ENCODE results near the gene RGS6. TPM values are rescaled to one million over a fixed set of nuclear protein-coding genes. Genes with fewer than 3 reads are reported as not detected.

Gene RGS6
- polyA plus RNA-seq, 3 donors, result not detected

DNA sequence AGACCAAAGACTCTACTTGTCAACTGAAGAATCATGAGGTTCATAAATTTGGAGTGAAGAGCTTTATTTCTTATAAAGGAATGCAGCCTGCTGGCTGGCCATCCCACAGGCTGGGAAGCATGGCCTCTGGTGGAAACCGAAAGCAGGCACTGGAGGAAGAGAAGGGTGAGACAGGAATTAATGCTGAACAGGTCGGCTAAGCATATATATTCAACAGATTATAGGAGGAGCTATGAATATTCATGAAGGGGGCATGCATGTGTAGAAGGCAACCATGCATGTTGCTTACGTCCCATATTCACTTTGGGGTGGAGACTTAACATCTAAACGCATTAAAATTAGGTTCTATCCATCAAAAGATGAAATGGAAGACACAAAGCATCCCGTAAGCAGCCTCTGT, 20.6 kb upstream of the RGS6 start:
- no peaks in the 10 kb centered on the region for H3K27me3 ChIP-seq (ENCODE audit: control insufficient read depth in 2 of 2, insufficient read depth in 2 of 2, low read length in 2 of 2)
- Mint-ChIP-seq H3K4me1 (no peaks in the 10 kb centered on the region), H3K36me3 (no peaks in the 10 kb centered on the region), H3K27ac (no peak overlapping the region), H3K4me3 (no peak overlapping the region), H3K27me3 (ENCODE audit: low read depth in 3 of 3) (peaks cover 0 to 17% (median 14%) of the 10 kb centered on the region in 3 donors), H3K9me3 (peaks cover 0 to 4% (median 0%) of the 10 kb centered on the region in 7 donors)
- H2AFZ ChIP-seq (ENCODE audit: insufficient read depth, low read depth, low read length, poor library complexity, severe bottlenecking), result no peak overlapping the region
- H3K36me3 ChIP-seq (replicated peaks in 1 of 2; ENCODE audit: control insufficient read depth in 1 of 2, insufficient read depth in 2 of 2, low read length in 2 of 2), result no peaks in the 10 kb centered on the region
- H3K4me1 ChIP-seq (ENCODE audit: control insufficient read depth in 1 of 2, insufficient read depth in 2 of 2, low read length in 2 of 2), result no peaks in the 10 kb centered on the region
- no peak overlapping the region for H3K9ac ChIP-seq (ENCODE audit: insufficient read depth, low read length, poor library complexity, severe bottlenecking)
- H3K4me2 ChIP-seq (replicated peaks; ENCODE audit: extremely low read depth, low read length, poor library complexity, severe bottlenecking), result no peak overlapping the region
- H3K4me3 ChIP-seq (replicated peaks in 1 of 3; ENCODE audit: low read depth in 2 of 3, low read length in 3 of 3), result no peak overlapping the region
- no peaks in the 10 kb centered on the region for H4K20me1 ChIP-seq (ENCODE audit: insufficient read depth, low read length)
- TF ChIP-seq, protein P1, sequence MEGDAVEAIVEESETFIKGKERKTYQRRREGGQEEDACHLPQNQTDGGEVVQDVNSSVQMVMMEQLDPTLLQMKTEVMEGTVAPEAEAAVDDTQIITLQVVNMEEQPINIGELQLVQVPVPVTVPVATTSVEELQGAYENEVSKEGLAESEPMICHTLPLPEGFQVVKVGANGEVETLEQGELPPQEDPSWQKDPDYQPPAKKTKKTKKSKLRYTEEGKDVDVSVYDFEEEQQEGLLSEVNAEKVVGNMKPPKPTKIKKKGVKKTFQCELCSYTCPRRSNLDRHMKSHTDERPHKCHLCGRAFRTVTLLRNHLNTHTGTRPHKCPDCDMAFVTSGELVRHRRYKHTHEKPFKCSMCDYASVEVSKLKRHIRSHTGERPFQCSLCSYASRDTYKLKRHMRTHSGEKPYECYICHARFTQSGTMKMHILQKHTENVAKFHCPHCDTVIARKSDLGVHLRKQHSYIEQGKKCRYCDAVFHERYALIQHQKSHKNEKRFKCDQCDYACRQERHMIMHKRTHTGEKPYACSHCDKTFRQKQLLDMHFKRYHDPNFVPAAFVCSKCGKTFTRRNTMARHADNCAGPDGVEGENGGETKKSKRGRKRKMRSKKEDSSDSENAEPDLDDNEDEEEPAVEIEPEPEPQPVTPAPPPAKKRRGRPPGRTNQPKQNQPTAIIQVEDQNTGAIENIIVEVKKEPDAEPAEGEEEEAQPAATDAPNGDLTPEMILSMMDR (IDR thresholded peaks at IDR 0.05), result no peak
- no peak for DNase-seq
- no peak overlapping the region for H3K27ac ChIP-seq (ENCODE audit: low read depth in 1 of 2, low read length in 2 of 2)
- WGBS (ENCODE audit: insufficient coverage), result 95% methylated on average over 2 of the region's 5 CpGs
- intact Hi-C loops (cut with micrococcal nuclease), result no loop called here
- H3K79me2 ChIP-seq (ENCODE audit: insufficient read depth, low read length), result no peaks in the 10 kb centered on the region
- H3K9me3 ChIP-seq (replicated peaks in 1 of 2; ENCODE audit: control insufficient read depth in 1 of 2, insufficient read depth in 1 of 2, low read length in 2 of 2), result no peaks in the 10 kb centered on the region

DNA sequence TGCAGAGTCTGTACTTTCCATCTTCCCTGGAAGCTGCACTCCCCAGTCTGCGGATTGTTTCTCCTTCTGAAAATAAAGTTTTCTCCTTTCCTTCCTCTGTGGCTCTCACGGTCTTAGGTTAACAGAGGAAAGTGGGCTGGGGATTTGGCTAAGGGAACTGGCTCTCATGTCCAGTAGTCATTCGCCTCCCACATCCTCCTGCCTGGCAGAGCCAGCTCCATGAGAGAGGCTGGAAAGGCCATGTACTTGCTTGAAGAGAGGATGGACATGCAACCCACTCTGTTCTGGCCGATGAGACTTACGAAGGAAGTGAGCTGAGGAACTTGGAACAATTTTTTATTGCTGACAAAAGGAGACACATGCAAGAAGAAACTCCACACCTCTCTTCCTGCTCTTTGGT, 18.9 kb upstream of the RGS6 start:
- Mint-ChIP-seq H3K27ac (no peak overlapping the region), H3K27me3 (ENCODE audit: low read depth in 3 of 3) (peaks cover 2 to 13% (median 12%) of the 10 kb centered on the region in 3 donors), H3K9me3 (peaks cover 0 to 4% (median 2%) of the 10 kb centered on the region in 7 donors), H3K4me3 (no peak overlapping the region), H3K4me1 (no peaks in the 10 kb centered on the region), H3K36me3 (no peaks in the 10 kb centered on the region)
- Histone ChIP-seq H3K27ac (ENCODE audit: low read depth in 1 of 2, low read length in 2 of 2) (no peak overlapping the region), H3K9me3 (replicated peaks in 1 of 2; ENCODE audit: control insufficient read depth in 1 of 2, insufficient read depth in 1 of 2, low read length in 2 of 2) (no peaks in the 10 kb centered on the region), H3K4me1 (ENCODE audit: control insufficient read depth in 1 of 2, insufficient read depth in 2 of 2, low read length in 2 of 2) (no peaks in the 10 kb centered on the region), H2AFZ (ENCODE audit: insufficient read depth, low read depth, low read length, poor library complexity, severe bottlenecking) (no peak overlapping the region), H3K4me3 (replicated peaks in 1 of 3; ENCODE audit: low read depth in 2 of 3, low read length in 3 of 3) (no peak overlapping the region), H3K36me3 (replicated peaks in 1 of 2; ENCODE audit: control insufficient read depth in 1 of 2, insufficient read depth in 2 of 2, low read length in 2 of 2) (no peaks in the 10 kb centered on the region), H3K9ac (ENCODE audit: insufficient read depth, low read length, poor library complexity, severe bottlenecking) (no peak overlapping the region), H3K27me3 (ENCODE audit: control insufficient read depth in 2 of 2, insufficient read depth in 2 of 2, low read length in 2 of 2) (no peaks in the 10 kb centered on the region), H3K4me2 (replicated peaks; ENCODE audit: extremely low read depth, low read length, poor library complexity, severe bottlenecking) (no peak overlapping the region), H3K79me2 (ENCODE audit: insufficient read depth, low read length) (no peaks in the 10 kb centered on the region), H4K20me1 (ENCODE audit: insufficient read depth, low read length) (no peaks in the 10 kb centered on the region)
- no peak for DNase-seq
- intact Hi-C loops (cut with micrococcal nuclease), result no loop called here
- 93% methylated on average over 3 of the region's 5 CpGs for WGBS (ENCODE audit: insufficient coverage)
- TF ChIP-seq, protein P1 (IDR thresholded peaks at IDR 0.05), result no peak
